ENCODE measurements around the gene PIR.

PIR gene

GRCh38 chrX:15335135-15336022 lies 157.8 kb downstream of the PIR start, which contains the start of gene PIGA:
PIGA (minus strand) TSS chrX:15335523; CDS start chrX:15331930, 3,593 bp downstream.
- TF ChIP-seq CTCF (IDR thresholded peaks at IDR 0.05; ENCODE audit: control insufficient read depth, extremely low read depth, insufficient read depth): no peak
- peak; percentile 91 for DNase-seq (ENCODE audit: low read depth)
- peak within 1 kb of the TSS; percentile 80 for H3K4me3 ChIP-seq (ENCODE audit: low read depth, low read length)

All from LNCaP clone FGC (cell line).